Activated CD4-positive, CD25-positive, alpha-beta regulatory T cell treated with anti-CD3 and anti-CD28 coated beads, Interleukin-2, amount 50 U/mL, for 72 hours (primary cell): Measurements from ENCODE around the gene PPP1R12B.
"Not testable (repeated sequence)": the region's sequence is repeated elsewhere in the genome, so short reads cannot be mapped to it uniquely, and the experiment has no call there.

Source experiments
- DNase-seq: peaks from one replicate; pipeline ENCODE4 v3.0.0; 2021

The PPP1R12B gene

DNA sequence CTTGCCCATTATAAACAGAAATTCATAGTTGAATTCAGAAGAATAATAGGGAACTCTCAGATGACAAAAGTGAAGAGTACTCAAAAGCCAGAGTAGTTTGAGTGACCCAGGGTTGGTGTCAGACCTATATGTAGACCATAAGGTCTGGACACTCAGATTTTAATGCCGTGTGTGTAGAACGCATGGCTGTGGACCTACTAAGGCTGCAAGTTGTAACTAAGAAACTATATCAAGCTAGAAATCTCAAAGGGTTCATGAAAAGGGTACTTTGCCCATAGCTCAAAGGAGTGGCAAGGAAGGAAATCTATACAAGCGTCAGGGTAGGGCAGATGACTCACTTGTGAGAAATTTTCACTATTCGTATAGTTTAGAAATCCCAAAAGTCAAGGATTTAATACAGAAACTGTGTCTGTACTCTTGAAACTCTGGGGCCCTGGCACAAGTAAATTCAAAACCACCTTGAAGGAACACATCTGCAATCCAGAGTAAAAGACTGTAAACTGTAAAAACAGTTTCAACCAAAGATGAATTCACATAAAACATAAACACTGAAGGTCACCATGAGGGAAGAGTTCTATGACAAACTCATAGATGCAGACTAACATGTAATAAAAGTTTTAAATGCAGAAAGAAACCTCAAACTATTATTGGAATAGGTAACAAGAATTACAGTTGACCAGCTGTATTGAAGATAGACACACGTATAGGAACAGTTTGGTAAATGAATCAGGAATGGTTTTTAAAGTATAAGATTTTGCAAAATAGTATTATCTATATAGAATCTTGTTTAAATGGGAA, 108.1 kb downstream of the PPP1R12B start:
- DNase-seq = not testable (repeated sequence)

DNA sequence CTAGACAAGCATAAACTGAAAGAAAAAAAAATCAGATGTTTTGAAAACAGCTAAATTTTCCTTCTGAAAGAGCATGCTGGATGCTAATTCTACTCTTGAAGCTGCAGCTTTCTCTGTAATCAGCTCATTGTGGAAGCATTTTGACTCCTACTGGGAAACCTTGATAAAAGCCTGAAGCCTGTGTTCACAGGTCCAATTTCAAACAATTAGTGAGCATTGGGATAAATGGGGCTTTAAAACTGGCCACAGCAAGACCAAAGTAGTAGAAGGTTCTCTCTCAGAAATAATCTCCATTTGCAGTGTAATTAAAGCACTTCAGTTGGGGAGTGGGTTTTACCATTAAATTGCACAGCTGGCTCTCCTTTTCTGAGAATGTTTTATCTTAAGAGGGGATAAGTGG, 110.2 kb downstream of the PPP1R12B start:
- not testable (repeated sequence) for DNase-seq

DNA sequence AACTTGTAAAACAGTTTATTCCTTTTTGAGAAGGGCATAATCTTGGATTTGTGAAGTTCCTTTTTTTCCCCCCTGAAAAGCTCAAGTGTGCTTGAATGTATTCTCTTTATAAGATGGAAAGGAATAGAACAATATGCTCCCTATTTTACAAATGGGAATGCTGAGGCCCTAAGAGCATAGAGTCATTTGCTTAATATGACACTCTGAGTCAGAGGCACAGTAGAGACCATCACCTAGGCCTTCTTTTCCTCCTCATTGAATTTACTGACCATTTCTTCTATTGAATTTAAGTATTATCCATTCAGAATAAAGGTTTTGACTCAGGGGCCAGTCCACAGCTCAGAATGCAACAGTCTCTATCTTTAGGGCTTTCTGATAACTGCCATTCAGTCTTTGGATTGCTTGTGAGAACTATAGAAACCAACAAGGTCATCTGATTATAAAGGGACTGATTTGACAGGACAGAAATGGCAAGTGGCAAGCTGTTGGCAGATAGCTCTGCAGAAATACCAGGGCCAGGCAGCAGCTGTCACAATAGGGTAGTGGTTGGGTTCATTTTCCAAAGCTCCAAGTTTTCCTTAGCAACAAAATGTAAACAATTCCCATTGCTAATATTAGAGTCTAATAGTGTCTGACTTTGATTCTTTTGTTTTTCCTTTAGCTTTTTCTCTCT, 111.1 kb downstream of the PPP1R12B start:
- not testable (repeated sequence) for DNase-seq

DNA sequence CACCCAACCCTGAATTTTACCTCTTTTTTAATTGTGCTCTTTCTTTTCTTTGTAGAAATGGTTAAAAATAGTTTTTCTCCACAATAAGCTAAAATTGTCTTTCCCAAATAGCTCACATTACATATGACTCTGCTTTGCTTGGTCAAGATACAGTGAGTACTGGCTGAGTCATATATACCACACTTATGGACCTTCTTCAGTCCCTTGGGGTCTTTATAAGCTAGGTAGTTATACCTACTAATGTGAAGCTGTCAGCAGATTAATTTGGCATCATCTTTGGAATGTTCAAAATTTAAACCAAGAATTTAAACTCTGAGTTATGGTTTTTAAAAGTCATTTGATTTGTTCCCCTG, 111.6 kb downstream of the PPP1R12B start:
- not testable (repeated sequence) for DNase-seq

DNA sequence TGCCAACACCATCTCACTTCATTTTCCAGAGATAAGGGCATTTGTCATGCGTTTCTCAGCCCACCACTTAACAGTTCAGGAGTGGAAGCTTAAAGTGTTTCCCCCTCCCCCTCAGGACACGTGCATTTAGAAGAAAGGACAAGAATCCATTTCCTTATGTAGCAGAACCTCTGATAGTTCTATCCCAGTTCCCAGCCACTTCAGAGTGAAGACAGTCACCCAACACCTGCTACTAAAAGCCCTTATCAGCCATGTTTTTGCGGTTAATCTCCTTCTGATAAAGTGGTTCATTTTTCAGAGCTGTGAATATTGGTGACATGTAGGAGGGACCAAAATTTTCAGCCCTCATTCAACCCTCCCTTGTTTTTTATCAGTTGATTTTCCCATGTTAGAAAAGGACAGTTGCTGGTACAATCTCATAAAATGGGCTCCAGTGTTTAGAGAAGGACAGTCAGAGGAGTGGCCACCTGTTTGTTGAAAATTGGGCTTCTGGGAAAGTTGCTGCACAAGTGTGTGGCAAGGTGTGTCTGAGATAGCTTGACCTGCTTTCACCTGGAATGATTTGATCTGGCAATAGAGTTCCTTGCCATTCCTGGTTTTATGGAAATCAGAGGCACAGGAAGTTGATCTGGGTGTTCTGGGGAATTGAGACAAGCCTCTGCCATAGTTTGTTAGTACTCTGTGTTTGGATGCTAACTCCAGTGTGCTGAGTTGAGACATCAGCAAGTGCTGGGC, 114.0 kb downstream of the PPP1R12B start:
- DNase-seq = no peak

DNA sequence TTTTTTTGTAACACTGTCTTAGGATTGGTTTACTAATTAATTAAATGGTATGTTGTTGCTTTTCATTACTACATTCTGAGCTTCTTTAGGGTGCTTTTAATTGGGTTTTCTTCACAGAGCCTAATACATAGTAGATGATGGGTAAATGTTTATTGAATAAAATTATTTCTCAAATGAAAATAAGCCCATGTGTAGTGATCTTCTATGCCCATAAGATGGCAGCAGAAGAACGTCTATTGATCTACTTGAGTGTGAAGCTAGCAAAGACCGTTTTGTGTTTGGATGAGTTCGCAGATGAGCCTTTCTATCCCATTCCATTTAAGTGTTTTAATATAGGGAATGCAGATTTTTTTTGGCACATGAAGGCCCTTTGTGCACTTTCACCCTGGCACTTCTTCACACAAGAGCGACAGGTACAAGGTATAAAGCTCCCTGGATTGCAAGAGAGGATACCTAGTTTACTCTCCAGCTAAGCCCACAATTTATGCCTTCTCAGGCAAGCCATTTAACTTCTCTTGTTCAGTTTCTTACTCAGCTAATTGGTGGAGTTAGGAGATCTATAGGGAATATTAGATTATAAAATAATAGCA, 115.7 kb downstream of the PPP1R12B start:
- DNase-seq = not testable (repeated sequence)

DNA sequence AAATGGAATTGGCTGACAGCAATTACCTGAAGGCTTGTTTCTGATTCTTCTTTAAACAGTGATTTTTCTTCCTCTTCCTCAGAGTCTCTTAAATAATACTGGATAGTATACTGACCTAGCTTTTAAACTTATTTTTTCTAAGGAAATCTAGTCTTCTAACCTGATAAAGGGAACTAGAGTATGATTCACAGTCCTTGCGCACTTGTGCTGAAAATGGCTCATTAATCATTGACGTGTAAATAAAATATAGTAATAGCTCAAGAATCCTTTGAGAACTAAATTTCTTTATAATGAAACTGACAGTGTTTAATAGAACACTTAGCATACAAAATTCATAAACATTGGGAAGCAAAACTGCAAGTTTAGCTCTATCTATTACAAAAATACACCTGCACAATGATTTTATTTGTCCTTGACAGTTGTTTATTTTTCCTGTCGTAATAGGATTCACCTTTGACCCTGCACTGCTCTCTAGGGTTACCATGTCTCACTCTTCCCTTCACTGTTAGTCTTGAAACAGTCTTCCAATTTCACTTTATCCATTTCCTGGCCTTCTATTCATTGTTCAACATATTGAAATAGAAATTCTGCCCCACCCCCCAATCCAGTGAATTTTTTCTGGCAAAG, 117.3 kb downstream of the PPP1R12B start:
- not testable (repeated sequence) for DNase-seq

DNA sequence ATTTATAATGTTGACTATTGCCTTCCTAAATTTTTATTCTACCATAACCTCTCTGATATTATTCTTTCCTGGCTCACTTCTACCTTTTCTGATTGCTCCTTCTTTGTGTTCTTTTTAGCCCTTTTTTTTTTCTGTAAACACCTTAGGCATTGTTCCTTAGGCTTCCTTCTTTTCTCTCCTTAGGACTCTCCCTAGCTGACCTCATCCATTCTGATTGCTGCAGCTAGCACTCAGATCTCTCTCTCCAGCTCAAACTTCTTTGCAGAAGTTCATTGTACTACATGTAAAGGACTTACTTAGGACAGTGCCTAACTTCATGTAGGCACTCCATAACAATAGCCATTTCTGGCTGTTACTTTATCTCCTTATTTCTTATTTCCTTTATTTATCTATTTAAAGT, 117.8 kb downstream of the PPP1R12B start:
- not testable (repeated sequence) for DNase-seq

DNA sequence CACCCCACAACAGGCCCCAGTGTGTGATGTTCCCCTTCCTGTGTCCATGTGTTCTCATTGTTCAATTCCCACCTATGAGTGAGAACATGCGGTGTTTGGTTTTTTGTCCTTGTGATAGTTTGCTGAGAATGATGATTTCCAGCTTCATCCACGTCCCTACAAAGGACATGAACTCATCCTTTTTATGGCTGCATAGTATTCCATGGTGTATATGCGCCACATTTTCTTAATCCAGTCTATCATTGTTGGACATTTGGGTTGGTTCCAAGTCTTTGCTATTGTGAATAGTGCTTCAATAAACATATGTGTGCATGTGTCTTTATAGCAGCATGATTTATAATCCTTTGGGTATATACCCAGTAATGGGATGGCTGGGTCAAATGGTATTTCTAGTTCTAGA, 118.9 kb downstream of the PPP1R12B start:
- DNase-seq = not testable (repeated sequence)

DNA sequence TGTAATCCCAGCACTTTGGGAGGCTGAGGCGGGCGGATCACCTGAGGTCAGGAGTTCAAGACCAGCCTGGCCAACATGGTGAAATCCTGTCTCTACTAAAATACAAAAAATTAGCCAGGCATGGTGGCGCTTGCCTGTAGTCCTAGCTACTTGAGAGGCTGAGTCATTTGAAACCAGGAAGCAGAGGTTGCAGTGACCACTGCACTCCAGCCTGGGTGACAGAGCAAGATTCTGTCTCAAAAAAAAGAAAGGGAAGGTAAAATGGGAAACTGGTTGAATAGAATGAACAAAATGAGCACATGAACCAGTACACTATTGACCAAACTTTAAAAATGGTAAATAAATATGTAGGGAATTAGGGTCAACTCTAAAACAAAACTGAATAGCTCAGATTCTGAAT, 120.2 kb downstream of the PPP1R12B start:
- not testable (repeated sequence) for DNase-seq

DNA sequence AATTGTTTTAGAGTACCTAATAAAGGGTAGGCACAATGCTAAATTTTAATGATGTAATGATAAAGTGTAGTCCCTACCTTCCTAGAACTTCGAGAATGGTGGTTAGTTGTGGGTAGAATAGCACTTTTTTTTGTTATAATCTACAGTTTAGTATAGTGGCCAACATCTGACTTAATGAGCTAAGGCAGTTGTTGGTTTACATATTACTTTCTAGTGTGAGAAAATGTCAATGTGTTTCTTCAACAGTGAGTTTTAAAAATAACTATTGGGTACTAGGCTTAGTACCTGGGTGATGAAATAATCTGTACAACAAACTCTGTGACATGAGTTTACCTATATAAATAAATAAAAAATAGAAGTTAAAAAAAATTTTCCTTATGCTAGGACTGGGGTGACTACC, 120.6 kb downstream of the PPP1R12B start:
- not testable (repeated sequence) for DNase-seq

DNA sequence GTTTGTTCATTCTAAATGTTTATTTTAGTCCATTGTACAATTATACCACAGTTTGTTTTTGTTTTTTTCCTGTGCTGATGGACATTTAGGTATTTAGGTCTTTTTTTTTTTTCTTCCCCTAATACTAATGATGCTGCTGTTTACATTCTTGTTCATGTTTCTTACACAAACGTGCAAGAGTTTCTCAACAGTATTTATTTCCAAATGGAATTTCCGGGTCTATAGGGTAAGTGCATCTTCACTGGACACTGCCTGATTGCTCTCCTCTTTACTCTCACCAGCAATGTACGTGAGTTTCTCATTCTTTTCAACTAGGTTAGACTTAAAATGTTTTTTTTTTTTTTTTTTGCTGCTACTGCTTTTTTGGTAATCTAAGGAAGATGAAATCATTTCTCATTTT, 122.7 kb downstream of the PPP1R12B start:
- no peak for DNase-seq

DNA sequence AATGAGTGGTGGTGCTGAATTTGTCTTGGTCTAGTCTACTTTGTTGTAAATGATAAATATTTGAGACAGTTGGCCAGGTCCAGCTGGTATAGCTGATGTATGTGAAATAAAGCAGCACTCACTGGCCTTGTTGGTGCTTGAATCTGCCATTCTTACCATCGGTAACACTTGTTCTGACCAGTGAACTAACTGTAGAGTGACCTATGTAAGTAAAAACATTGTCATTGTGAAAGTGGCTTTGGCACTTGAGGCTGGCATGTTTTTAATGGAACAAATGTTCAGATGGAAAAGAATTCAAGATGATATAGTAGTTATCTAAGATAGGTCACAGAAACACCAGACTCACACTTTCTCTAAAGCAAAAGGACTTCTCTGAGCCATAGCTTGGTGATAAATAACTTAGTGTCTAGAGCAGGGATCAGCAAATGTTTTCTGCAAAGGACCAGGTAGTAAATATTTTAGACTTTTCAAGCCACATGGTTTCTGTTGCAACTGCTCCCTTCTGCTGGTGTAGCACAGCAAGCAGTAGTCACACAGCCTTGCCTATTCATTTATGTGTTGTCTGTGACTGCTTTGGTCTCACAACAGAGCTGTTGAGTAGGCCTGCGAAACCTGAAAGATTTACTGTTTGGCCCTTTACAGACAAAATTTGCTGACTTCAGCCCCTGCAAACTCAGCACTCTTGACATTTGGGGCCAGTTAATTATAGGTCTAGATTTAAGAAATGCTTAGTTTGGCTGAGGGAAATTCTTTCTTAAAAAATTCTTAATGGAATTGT, 124.0 kb downstream of the PPP1R12B start:
- not testable (repeated sequence) for DNase-seq

DNA sequence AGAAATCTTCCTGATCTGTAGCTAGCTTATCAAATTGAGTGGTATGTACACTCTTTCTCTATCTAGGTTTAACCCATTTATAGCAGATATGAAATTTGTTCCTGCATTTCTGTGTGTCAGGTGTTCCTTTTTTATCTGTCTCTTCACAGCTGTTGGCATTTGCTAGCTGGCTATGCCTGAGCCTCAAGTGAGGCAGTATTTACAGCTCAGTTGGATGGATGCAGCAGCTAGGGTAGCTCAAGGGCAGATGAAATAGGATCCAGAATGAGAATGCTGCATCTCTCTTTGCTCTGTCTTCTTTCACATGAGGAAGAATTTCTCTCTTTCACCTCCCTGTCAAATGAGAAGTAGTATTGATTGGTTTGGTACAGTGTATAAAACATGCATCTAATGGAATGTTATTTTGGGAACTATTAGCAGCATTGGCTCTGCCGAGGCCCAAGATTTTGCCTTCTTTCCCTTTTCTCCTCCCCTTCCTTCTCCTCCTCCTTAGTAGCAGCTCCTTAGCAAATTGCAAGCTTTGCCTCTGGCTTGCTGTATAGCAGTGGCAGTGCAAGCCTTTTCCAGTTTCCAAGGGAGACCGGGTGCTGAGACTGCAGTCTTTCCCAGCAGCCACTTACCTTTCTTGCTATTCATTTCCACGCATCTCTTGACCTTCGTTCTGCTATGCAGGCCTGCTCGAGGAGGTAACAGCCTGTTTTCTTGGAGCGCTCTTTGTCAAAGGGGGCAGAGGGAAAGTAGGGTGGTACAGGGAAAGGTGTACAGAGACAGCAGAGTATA, 125.0 kb downstream of the PPP1R12B start:
- not testable (repeated sequence) for DNase-seq

DNA sequence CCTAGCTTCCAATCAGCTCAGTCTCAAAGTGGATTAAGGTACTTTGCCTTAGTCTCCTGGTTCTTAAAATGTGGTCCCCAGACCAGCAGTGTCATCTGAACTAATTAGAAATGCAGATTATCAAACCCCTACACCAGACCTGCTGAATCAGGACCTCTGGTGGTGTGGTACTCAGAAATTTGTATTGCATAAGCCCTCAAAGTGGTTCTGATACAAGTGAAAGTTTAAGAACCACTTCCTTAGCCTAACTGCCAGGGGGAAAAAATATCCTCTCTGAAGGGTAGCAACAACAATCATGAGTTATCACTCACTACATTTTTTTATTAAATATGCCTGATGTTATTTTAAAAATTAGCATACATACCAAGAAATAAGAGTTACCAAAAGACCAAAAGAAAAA, 131.2 kb downstream of the PPP1R12B start:
- DNase-seq = not testable (repeated sequence)

DNA sequence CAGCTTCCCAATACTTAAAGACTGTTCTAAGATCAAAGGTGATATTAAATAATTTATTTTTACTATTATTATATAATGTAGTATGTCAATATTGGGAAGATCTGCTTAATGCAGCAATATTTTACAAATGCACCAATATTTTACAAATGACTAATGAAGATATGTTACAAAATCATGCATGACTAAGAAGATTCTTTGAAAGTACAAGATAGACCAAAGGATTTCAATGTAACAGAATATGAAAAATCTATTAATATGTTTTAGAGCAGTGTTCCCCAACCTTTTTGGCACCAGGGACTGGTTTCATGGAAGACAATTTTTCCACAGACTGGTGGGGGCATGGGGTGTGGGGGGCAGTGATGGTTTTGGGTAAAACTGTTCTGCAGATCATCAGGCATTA, 132.1 kb downstream of the PPP1R12B start:
- DNase-seq = not testable (repeated sequence)

DNA sequence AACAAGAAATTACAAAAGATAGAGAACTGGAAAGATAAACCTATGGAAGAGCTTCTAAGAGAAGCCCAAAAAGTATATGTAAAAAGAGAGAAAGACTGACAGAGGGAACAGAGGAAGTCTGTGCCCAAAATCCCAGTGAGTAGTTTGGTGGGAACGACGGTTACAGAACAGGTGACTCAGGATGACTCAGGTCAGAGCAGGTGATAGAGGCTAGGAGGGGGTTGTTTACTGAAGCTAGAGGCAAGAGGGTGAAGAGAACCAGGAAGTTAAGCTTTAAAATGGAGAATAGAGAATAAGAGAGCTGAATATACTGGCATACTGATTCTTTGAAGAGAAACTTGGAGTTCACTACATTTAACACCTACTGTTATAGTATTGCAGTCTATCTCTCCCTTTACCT, 134.9 kb downstream of the PPP1R12B start:
- DNase-seq = not testable (repeated sequence)

DNA sequence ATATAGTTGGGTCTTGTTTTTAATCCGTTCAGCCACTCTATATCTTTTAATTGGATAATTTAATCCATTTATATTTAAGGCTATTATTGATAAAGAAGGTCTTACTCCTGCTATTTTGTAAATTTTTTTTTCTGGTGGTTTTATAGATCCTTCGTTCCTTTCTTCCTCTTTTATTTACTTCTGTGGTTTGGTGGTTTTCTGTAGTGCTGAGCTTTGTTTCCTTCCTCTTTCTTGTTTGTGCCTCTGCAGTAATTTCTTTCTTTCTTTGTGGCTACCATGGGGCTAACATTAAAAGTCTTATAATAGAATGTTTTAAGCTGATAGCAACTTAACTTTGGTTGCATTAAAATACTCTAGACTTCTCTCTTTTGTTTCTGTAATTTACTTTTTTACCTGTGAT, 135.5 kb downstream of the PPP1R12B start:
- not testable (repeated sequence) for DNase-seq

DNA sequence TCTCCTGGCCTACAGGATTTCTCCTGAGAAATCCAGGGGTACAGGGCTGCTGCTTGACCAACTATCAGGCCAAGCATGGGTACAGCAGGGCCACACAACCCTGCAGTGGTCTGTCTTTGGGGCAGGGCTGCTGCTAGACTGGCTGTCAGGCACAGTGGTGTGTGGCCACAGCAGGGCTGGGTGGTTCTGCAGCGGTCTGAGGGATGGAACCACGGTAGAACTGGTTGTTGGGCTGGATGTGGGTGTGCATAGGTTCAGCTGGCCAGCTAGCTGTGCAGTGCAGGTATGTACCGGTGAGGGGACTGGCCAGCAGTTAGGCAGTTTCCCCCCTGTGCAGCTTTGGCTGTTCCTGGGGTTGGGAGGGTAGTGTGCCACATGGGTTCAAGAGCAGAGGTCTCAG, 136.3 kb downstream of the PPP1R12B start:
- DNase-seq = not testable (repeated sequence)

DNA sequence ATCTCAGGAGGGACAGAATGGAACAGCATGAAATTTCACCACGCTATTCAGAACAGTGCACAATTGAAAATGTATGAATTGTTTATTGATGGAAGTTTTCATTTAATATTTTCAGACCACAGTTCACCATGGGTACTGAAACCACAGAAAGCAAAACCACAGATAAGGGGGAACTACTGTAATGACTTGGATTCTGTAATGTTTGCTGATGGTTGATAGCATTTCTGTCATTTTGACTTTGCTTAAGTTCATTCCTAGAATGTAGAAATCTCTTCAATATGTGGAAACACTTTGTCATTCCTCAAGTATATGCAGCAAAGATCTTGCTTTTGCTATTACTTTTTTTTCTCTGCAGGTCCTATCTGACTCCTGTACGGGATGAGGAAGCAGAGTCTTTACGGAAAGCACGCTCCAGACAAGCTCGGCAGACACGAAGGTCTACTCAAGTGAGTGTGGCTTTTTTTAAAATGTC, 139.7 kb downstream of the PPP1R12B start:
- DNase-seq = not testable (repeated sequence)

DNA sequence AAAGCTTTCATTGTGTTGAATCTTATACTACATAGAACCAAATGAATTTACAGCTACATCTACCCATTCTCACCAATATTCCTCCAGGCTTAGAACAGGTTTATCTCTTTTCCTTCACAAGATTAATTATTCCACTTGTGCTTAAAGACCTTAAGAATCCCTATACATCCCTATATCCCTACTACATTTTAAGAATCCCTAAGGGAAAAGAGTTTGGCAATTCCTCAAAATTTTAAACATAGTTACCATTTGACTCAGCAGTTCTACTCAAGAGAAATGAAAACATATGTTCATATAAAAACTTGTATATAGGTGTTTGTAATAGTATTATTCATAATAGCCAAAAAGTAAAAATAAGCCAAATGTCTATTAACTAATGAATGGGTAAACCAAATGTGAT, 140.6 kb downstream of the PPP1R12B start:
- DNase-seq = not testable (repeated sequence)
